ENCODE data around the gene SMCO1.

The SMCO1 gene

GRCh38 chr3:196519718-196520082 lies 4.6 kb upstream of the SMCO1 start:
- H3K4me3 ChIP-seq (ENCODE audit: low read depth, low read length): no peak overlapping the region
- peak; percentile 11 for DNase-seq
- no peak for TF ChIP-seq CTCF (IDR thresholded peaks at IDR 0.05; ENCODE audit: low read depth, low read length)
- H3K9me3 ChIP-seq (ENCODE audit: severe bottlenecking): peaks cover 5% of the 10 kb centered on the region
- H3K36me3 ChIP-seq: no peaks in the 10 kb centered on the region
- H3K27ac ChIP-seq: no peak overlapping the region
- no peaks in the 10 kb centered on the region for H3K27me3 ChIP-seq (ENCODE audit: insufficient read depth, low read depth, severe bottlenecking)

GRCh38 chr3:196518966-196519717 lies 4.0 kb upstream of the SMCO1 start:
- Histone ChIP-seq H3K27ac (no peak overlapping the region), H3K9me3 (ENCODE audit: severe bottlenecking) (peaks cover 5% of the 10 kb centered on the region), H3K27me3 (ENCODE audit: insufficient read depth, low read depth, severe bottlenecking) (no peaks in the 10 kb centered on the region), H3K36me3 (no peaks in the 10 kb centered on the region), H3K4me3 (ENCODE audit: low read depth, low read length) (no peak overlapping the region)
- DNase-seq: peak; percentile 63
- TF ChIP-seq CTCF (IDR thresholded peaks at IDR 0.05; ENCODE audit: low read depth, low read length): peak; percentile 41; the same call in 1 of the 2 replicates

GRCh38 chr3:196517919-196518318 lies 2.8 kb upstream of the SMCO1 start:
- Histone ChIP-seq H3K4me3 (ENCODE audit: low read depth, low read length) (no peak overlapping the region), H3K36me3 (no peaks in the 10 kb centered on the region), H3K9me3 (ENCODE audit: severe bottlenecking) (peaks cover 5% of the 10 kb centered on the region), H3K27ac (no peak overlapping the region), H3K27me3 (ENCODE audit: insufficient read depth, low read depth, severe bottlenecking) (no peaks in the 10 kb centered on the region)
- TF ChIP-seq CTCF (IDR thresholded peaks at IDR 0.05; ENCODE audit: low read depth, low read length): no peak
- DNase-seq: no peak

GRCh38 chr3:196517162-196517800 lies 2.1 kb upstream of the SMCO1 start:
- no peak for TF ChIP-seq CTCF (IDR thresholded peaks at IDR 0.05; ENCODE audit: low read depth, low read length)
- DNase-seq: no peak
- no peak overlapping the region for H3K27ac ChIP-seq
- no peaks in the 10 kb centered on the region for H3K27me3 ChIP-seq (ENCODE audit: insufficient read depth, low read depth, severe bottlenecking)
- peaks cover 5% of the 10 kb centered on the region for H3K9me3 ChIP-seq (ENCODE audit: severe bottlenecking)
- no peaks in the 10 kb centered on the region for H3K36me3 ChIP-seq
- no peak overlapping the region for H3K4me3 ChIP-seq (ENCODE audit: low read depth, low read length)

- TF ChIP-seq CTCF (IDR thresholded peaks at IDR 0.05; ENCODE audit: low read depth, low read length): no peak
- H3K36me3 ChIP-seq: no peaks in the 10 kb centered on the region
- H3K9me3 ChIP-seq (ENCODE audit: severe bottlenecking): peaks cover 1% of the 10 kb centered on the region
- no peak for DNase-seq
- no peak overlapping the region for H3K27ac ChIP-seq
- H3K27me3 ChIP-seq (ENCODE audit: insufficient read depth, low read depth, severe bottlenecking): no peaks in the 10 kb centered on the region
- H3K4me3 ChIP-seq (ENCODE audit: low read depth, low read length): no peak overlapping the region
Observed at GRCh38 chr3:196514350-196514716, 813 bp downstream of the SMCO1 start.
